ENCODE measurements around the gene GABRR3.

Gene GABRR3

GRCh38 chr3:97975466-97975865 is 59.6 kb downstream of the GABRR3 start:
- no peak for DNase-seq (ENCODE audit: extremely low spot score)
- TF ChIP-seq CTCF (IDR thresholded peaks at IDR 0.05; ENCODE audit: control extremely low read depth, extremely low read depth, low read depth, missing control alignments), result no peak
- POLR2A ChIA-PET, result no interaction called here
- CTCF ChIA-PET, result interaction anchor here (1.1 kb wide), 1 partner anchor 11 kb away, joined by 3 read pairs; no protein-coding TSS in a partner anchor

GRCh38 chr3:97974996-97975395 is 60.1 kb downstream of the GABRR3 start:
- POLR2A ChIA-PET, result no interaction called here
- TF ChIP-seq CTCF (IDR thresholded peaks at IDR 0.05; ENCODE audit: control extremely low read depth, extremely low read depth, low read depth, missing control alignments), result no peak
- CTCF ChIA-PET, result interaction anchor here (1.1 kb wide), 1 partner anchor 11 kb away, joined by 3 read pairs; no protein-coding TSS in a partner anchor
- no peak for DNase-seq (ENCODE audit: extremely low spot score)

- DNase-seq (ENCODE audit: extremely low spot score), result no peak
- CTCF ChIA-PET, result no interaction called here
- POLR2A ChIA-PET, result no interaction called here
- no peak for TF ChIP-seq CTCF (IDR thresholded peaks at IDR 0.05; ENCODE audit: control extremely low read depth, extremely low read depth, low read depth, missing control alignments)
Observed at GRCh38 chr3:97972976-97973375, 62.1 kb downstream of the GABRR3 start.

GRCh38 chr3:97971679-97972567 is 63.2 kb downstream of the GABRR3 start, which contains the start of gene RIOX2:
RIOX2 (minus strand) TSS chr3:97972431; CDS start chr3:97967593, 4,838 bp downstream.
- CTCF ChIA-PET, result interaction anchor here (0.9 to 3.4 kb wide), 6 partner anchors 10 to 68 kb away, joined by 3 to 13 read pairs (median 4); no protein-coding TSS in a partner anchor
- POLR2A ChIA-PET, result interaction anchor here (1.1 kb wide), 1 partner anchor 150 kb away, joined by 5 read pairs; the partner anchor contains the start of gene CRYBG3
- no peak for TF ChIP-seq CTCF (IDR thresholded peaks at IDR 0.05; ENCODE audit: control extremely low read depth, extremely low read depth, low read depth, missing control alignments)
- DNase-seq (ENCODE audit: extremely low spot score), result peak; percentile 86

- no peak for DNase-seq (ENCODE audit: extremely low spot score)
- ChIA-PET POLR2A (interaction anchor here (1.1 kb wide), 1 partner anchor 149 kb away, joined by 5 read pairs; the partner anchor contains the start of gene CRYBG3), CTCF (interaction anchor here (0.9 to 3.4 kb wide), 7 partner anchors 10 to 68 kb away, joined by 3 to 13 read pairs (median 4); no protein-coding TSS in a partner anchor)
- TF ChIP-seq CTCF (IDR thresholded peaks at IDR 0.05; ENCODE audit: control extremely low read depth, extremely low read depth, low read depth, missing control alignments), result no peak
Observed at GRCh38 chr3:97970956-97971620, 64.0 kb downstream of the GABRR3 start.

GRCh38 chr3:97970156-97970555 is 65.0 kb downstream of the GABRR3 start:
- CTCF ChIA-PET, result interaction anchor here (0.9 to 3.4 kb wide), 7 partner anchors 9 to 53 kb away, joined by 3 to 13 read pairs (median 3); no protein-coding TSS in a partner anchor
- POLR2A ChIA-PET, result no interaction called here
- no peak for TF ChIP-seq CTCF (IDR thresholded peaks at IDR 0.05; ENCODE audit: control extremely low read depth, extremely low read depth, low read depth, missing control alignments)

More at GRCh38 chr3:97970156-97970555, 65.0 kb downstream of the GABRR3 start:
- no peak for DNase-seq (ENCODE audit: extremely low spot score)

Measured in GM10248 (cell line).